Measurements from ENCODE around the gene TIMM10.
A peak's percentile ranks its signal among the peaks of the same experiment; 100 is the strongest.

TIMM10 gene

DNA sequence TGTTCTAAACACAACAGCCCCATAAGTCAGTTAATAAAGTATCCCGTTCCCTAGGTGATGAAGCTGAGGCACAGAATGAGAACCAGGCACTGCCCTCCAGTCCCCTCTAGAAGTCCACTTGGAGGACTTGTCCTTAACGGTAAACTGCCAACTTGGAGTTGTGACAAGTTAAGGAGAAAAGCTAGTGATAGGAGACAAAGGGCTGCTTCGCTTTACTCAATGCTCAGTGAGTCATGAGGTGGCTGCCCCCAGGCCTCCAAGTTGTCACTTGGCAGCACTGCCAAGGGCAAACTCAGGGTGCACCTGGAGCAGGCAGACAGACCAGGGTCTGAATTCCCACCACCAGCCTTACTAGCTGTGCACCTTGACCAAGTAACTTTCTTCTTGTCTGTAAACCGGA lies 28.6 kb downstream of the TIMM10 start:
- TF ChIP-seq, protein P1, sequence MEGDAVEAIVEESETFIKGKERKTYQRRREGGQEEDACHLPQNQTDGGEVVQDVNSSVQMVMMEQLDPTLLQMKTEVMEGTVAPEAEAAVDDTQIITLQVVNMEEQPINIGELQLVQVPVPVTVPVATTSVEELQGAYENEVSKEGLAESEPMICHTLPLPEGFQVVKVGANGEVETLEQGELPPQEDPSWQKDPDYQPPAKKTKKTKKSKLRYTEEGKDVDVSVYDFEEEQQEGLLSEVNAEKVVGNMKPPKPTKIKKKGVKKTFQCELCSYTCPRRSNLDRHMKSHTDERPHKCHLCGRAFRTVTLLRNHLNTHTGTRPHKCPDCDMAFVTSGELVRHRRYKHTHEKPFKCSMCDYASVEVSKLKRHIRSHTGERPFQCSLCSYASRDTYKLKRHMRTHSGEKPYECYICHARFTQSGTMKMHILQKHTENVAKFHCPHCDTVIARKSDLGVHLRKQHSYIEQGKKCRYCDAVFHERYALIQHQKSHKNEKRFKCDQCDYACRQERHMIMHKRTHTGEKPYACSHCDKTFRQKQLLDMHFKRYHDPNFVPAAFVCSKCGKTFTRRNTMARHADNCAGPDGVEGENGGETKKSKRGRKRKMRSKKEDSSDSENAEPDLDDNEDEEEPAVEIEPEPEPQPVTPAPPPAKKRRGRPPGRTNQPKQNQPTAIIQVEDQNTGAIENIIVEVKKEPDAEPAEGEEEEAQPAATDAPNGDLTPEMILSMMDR (IDR thresholded peaks at IDR 0.05; ENCODE audit: extremely low read depth, missing control alignments), result no peak
- no peak for DNase-seq (ENCODE audit: low spot score)

DNA sequence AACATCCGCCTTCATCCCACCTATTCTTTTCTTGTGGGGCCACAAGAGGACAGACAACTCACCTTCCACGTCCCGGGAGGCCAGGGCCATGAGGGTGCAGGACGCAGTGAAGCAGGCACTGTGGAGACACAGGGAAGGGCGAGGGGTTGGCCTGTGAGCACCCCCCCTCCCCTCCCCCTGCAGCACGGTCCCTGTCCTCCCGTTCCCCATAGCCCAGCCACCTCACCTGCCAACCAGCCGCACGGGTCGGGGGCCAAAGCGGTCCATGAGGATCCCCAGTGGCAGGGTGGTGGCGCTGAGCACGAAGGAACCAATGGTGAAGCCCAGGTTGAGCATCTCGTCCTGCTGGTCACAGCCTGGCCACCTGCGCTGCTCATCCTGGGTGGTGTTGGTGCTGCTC lies 29.6 kb downstream of the TIMM10 start:
- TF ChIP-seq, protein P1 (IDR thresholded peaks at IDR 0.05; ENCODE audit: extremely low read depth, missing control alignments), result no peak

DNA sequence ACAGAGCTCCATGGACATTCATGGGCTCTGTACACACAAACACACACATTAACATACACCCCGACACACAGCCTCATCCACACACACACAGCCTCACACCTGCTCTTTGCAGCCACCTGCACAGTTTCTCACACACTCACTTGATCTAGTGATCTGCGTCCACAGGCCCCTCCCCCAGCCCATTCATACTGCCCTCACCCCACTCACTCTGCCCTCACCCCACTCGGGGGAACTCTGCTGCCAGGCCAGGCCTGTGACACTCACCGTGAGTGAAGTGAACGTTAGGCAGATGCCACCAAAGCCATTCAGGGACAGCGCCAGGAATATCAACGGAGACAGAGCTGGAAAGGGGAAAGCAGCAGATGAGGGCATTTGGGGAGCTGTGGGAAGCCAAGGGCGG lies 30.0 kb downstream of the TIMM10 start:
- TF ChIP-seq, protein P1 (IDR thresholded peaks at IDR 0.05; ENCODE audit: extremely low read depth, missing control alignments), result no peak

More for the DNA sequence above, 29.6 kb downstream of the TIMM10 start:
- DNase-seq (ENCODE audit: low spot score), result no peak

DNA sequence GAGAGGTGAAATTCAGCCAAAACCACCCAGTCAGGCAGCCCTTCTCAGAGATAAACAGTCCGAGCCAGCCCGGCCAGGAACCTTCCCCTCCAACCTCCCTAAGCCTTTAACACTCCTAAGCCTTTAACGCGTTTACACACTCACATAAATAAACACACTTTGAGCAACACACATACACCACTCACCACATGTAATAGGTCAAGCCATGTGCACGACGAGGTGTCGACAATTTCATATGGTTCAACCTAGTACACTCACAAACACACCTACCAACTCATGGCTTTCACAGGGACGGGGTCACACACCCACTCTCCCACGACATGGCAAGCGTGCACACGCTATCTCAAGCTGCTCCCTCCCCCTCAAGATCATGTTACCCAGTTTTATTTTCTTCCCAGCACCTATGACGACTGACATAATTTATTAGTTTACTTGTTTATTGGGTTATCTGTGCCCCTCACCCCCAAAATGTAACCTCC lies 30.5 kb downstream of the TIMM10 start:
- no peak for DNase-seq (ENCODE audit: low spot score)
- TF ChIP-seq, protein P1 (IDR thresholded peaks at IDR 0.05; ENCODE audit: extremely low read depth, missing control alignments), result no peak

More for the DNA sequence above, 30.0 kb downstream of the TIMM10 start:
- no peak for DNase-seq (ENCODE audit: low spot score)

DNA sequence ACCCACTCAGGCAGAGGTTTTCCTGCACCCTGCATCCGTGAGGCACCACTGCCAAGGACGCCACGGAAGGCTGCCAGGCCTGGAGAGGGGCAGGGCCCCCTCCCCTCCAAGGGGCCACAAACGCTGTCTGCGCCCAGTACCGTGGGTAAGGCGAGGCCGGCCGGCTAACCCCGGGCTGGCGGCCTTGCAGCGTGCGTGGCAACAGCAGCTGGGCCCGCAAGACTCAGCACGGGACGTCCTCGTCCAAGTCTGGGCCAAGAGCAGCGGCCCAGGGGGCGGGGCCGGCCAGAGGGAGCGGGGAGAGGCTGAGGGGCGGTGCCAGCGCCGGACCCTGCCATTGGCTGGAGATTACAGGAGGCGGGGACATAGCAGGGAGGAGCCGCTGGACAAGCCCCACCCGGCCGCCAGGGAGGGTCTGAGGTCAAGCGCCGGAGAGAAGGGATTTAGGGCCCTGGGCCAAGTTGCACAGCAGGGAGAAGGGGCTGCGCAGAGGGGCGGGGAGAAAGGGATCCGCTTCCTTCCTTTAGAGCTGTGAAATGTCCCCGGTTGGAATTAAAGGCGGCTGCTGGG lies 31.1 kb downstream of the TIMM10 start:
- TF ChIP-seq, protein P1 (IDR thresholded peaks at IDR 0.05; ENCODE audit: extremely low read depth, missing control alignments), result no peak
- DNase-seq (ENCODE audit: low spot score), result peak; percentile 90

DNA sequence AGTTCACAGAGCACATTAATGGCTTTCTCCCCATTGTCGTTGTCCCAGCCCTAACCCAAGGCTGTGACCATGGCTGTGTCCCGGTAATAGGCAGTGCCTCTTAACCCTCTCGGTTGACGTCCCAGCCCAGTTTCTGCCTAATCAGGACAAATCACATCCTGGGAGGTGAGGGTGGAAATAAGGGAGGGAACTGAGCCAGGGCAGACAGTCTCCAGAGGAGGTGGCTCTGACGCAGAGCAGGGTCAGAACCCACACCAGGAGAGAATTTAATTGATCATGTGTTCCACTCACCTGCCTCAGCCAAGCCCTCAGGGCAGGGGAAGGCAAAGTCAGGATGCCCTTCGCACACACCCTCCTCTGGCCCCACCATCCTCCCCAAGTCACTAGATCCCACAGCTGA lies 32.0 kb downstream of the TIMM10 start:
- TF ChIP-seq, protein P1 (IDR thresholded peaks at IDR 0.05; ENCODE audit: extremely low read depth, missing control alignments), result no peak
- DNase-seq (ENCODE audit: low spot score), result no peak

DNA sequence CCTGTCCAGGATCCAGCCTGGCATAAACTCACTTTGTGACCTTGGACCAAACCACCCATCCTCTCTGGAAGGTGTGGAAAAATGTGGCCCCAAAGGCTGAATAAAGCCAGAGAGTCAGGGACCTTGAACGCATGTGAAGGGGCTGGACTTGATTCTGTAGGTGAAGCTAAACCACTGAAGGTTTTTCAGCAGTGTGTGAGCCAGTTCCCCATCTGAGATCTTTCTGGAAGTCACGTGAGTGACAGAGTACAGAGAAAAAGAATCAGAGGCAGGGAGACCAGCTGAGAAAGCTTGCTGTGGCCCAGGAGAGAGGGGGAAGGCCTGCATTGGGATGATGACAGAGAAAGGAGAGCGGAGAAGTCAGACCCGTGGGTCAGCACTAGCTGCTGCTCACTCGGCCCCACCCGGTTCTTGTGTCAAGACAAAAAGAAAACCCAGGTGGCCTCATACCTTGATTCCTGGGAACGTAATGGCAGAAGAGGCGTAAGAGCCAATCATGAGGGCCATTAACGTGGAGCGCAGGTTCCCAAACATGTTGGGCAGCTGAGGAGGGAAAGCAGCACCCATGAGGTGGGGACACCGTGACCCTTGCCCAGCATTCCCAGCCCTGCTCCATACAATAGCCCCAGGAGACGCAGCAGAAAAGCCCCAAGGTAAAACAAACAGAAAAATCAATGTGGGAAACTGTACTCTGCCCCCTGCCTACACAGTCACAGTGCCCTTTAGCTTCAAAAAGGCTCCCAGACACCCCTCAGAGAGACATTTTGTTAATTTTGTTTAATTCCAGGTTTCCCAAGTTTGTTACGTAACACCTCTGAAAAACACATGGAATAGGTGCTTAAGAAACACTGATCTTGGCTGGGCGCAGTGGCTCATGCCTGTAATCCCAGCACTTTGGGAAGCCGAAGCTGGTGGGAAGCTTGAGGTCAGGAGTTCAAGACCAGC lies 33.0 kb downstream of the TIMM10 start:
- no peak for DNase-seq (ENCODE audit: low spot score)
- TF ChIP-seq, protein P1 (IDR thresholded peaks at IDR 0.05; ENCODE audit: extremely low read depth, missing control alignments), result no peak
